Liver (tissue), 9 donors: ENCODE data around the gene SMYD3. TPM values are rescaled to one million over a fixed set of nuclear protein-coding genes. Genes with fewer than 3 reads are reported as not detected.
"Not testable (repeated sequence)": the region's sequence is repeated elsewhere in the genome, so short reads cannot be mapped to it uniquely, and the experiment has no call there.

Experiments used
- DNase-seq: peaks from one replicate; pipeline ENCODE4 v3.0.0-alpha.2; 2017; ENCODE audit warnings: low spot score
- H3K27ac ChIP-seq, 2 donors: one replicate each; pipeline ENCODE4 v1.7.0; 2013; ENCODE audit warnings: inconsistent platforms in 2 of 2, low read length in 2 of 2, control low read depth in 1 of 2, low read depth in 1 of 2, mild to moderate bottlenecking in 1 of 2
- H3K27me3 ChIP-seq, 4 donors: one replicate each; pipeline versions ENCODE4 v1.6.1 to v1.7.0; 2013; ENCODE audit warnings: low read length in 3 of 4, inconsistent platforms in 1 of 4, mild to moderate bottlenecking in 1 of 4, moderate library complexity in 1 of 4; ENCODE audit not compliant: control insufficient read depth in 4 of 4, insufficient read depth in 4 of 4
- H3K36me3 ChIP-seq, 4 donors: one replicate each; pipeline versions ENCODE4 v1.6.1 to v1.7.0; 2013; ENCODE audit warnings: low read length in 3 of 4, mild to moderate bottlenecking in 3 of 4, low read depth in 1 of 4, moderate library complexity in 1 of 4; ENCODE audit not compliant: control insufficient read depth in 4 of 4, insufficient read depth in 3 of 4
- H3K4me1 ChIP-seq, 4 donors: one replicate each; pipeline versions ENCODE4 v1.6.1 to v1.7.0; 2013; ENCODE audit warnings: low read length in 3 of 4, mild to moderate bottlenecking in 3 of 4, moderate library complexity in 1 of 4; ENCODE audit not compliant: control insufficient read depth in 4 of 4, insufficient read depth in 4 of 4
- H3K4me3 ChIP-seq, 3 donors: one replicate each; pipeline versions ENCODE4 v1.6.1 to v1.7.0; 2013; ENCODE audit warnings: low read length in 3 of 3, control low read depth in 1 of 3, low read depth in 1 of 3, mild to moderate bottlenecking in 1 of 3
- H3K9ac ChIP-seq, 2 donors: one replicate each; pipeline ENCODE4 v1.7.0; 2013; ENCODE audit warnings: low read length in 2 of 2, mild to moderate bottlenecking in 2 of 2, moderate library complexity in 2 of 2, control low read depth in 1 of 2, low read depth in 1 of 2
- H3K9me3 ChIP-seq, 4 donors: one replicate each; pipeline versions ENCODE4 v1.6.1 to v1.7.0; 2013; ENCODE audit warnings: low read length in 3 of 4; ENCODE audit not compliant: control insufficient read depth in 4 of 4
- CTCF ChIP-seq: fragments of 150-350 bp; IDR thresholded peaks from 2 replicates; pipeline ENCODE4 v1.5.1; 2017; ENCODE audit warnings: improper control_type of control experiment, low read depth, low read length; ENCODE audit not compliant: missing input control
- FOXA1 ChIP-seq: IDR thresholded peaks from 2 replicates; pipeline ENCODE4 v1.6.1; 2016; ENCODE audit warnings: antibody characterized with exemption
- FOXA2 ChIP-seq: IDR thresholded peaks from 2 replicates; pipeline ENCODE4 v1.6.1; 2016; ENCODE audit warnings: antibody characterized with exemption
- GABPA ChIP-seq, 2 donors: IDR thresholded peaks in 1 of 2; conservative IDR thresholded peaks in 1 of 2; 2 replicates each; pipeline ENCODE4 v1.6.1; 2016; ENCODE audit warnings: antibody characterized with exemption in 2 of 2, mild to moderate bottlenecking in 1 of 2, moderate library complexity in 1 of 2
- HNF4G ChIP-seq: IDR thresholded peaks from 2 replicates; pipeline ENCODE4 v1.6.1; 2016; ENCODE audit warnings: antibody characterized with exemption
- JUND ChIP-seq, 2 donors: IDR thresholded peaks; 2 replicates each; pipeline ENCODE4 v1.6.1; 2016; ENCODE audit warnings: antibody characterized with exemption in 2 of 2
- RAD21 ChIP-seq, 2 donors: IDR thresholded peaks; 2 replicates each; pipeline ENCODE4 v1.6.1; 2016; ENCODE audit warnings: antibody characterized with exemption in 2 of 2, mild to moderate bottlenecking in 2 of 2
- REST ChIP-seq: IDR thresholded peaks from 2 replicates; pipeline ENCODE4 v1.6.1; 2016; ENCODE audit warnings: antibody characterized with exemption, mild to moderate bottlenecking
- RXRA ChIP-seq, 2 donors: IDR thresholded peaks; 2 replicates each; pipeline ENCODE4 v1.6.1; 2017 to 2018; ENCODE audit warnings: antibody characterized with exemption in 2 of 2, mild to moderate bottlenecking in 1 of 2
- SP1 ChIP-seq: IDR thresholded peaks from 2 replicates; pipeline ENCODE4 v1.6.1; 2018; ENCODE audit warnings: antibody characterized with exemption, mild to moderate bottlenecking
- WGBS: extraction: QIAGEN DNeasy Blood & Tissue Kit; methylation state at CpG from one replicate; pipeline ENCODE4 v1.1.7; 2013; 5-methylcytosine and 5-hydroxymethylcytosine counted together
- polyA plus RNA-seq, 2 donors: library from polyadenylated mRNA; stranded (reverse) in 1 of 2; unstranded in 1 of 2; fragments of 200-250 nt in 1 of 2; fragments of >200 nt in 1 of 2; fragmentation: Nextera tagmentation in 1 of 2; extraction: Ambion mirVana in 1 of 2; gene quantifications; one replicate each; pipeline versions ENCODE4 v1.2.1 to v1.2.3, GENCODE V29; 2013 to 2015
- total RNA-seq, 2 donors: library from RNA; depleted of rRNA; stranded (reverse); fragments of >200 nt; gene quantifications; one replicate each; pipeline ENCODE4 v1.2.3, GENCODE V29; 2014
- TF ChIP-seq, protein P1 (sequence below): IDR thresholded peaks from 2 replicates; pipeline ENCODE4 v1.6.1; 2016; ENCODE audit warnings: antibody characterized with exemption
- TF ChIP-seq, protein P2 (sequence below): IDR thresholded peaks from 2 replicates; pipeline ENCODE4 v1.6.1; 2016; ENCODE audit warnings: antibody characterized with exemption
- donor health status: healthy.
- donor health status: healthy.
- donor health status: healthy.
- donor health status: healthy.
- donor health status: healthy.

Gene SMYD3
- total and polyA plus RNA-seq, 4 donors, result 3.1 to 9.1 (median 8.0) TPM

- TF ChIP-seq REST (no peak), FOXA1 (no peak), FOXA2 (no peak), RAD21 (IDR thresholded peaks at IDR 0.05) (no peak)
Measured at GRCh38 chr1:245715970-245716369, 791.1 kb downstream of the SMYD3 start (continued).

DNA sequence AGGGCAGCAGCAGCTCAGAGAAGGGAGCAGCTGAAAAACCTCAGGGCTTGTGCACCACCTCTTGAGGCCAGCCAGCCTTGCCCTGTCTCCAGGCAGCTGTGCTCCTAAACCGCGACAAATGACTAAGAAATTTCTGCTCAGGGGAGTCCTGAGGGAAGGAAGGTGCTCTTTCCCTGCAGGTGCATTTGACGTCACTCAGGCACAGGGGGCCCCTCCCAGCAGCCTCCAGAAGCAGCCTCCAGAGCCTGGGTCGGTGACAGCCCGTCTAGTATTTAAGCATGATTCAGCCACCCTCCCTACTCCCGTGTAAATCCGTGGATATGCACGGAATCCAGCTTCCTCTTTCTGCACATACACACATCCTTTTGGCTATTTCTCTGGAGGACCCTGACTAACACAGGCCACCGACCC, 791.8 kb downstream of the SMYD3 start:
- no peaks in the 10 kb centered on the region for H3K36me3 ChIP-seq
- no peak overlapping the region for H3K9ac ChIP-seq
- no peaks in the 10 kb centered on the region for H3K4me1 ChIP-seq
- 65% methylated on average over 9 of the region's 9 CpGs for WGBS
- no peaks in the 10 kb centered on the region for H3K9me3 ChIP-seq
- no peak for DNase-seq
- no peak overlapping the region for H3K4me3 ChIP-seq
- H3K27ac ChIP-seq, result no peak overlapping the region
- no peaks in the 10 kb centered on the region for H3K27me3 ChIP-seq
- no peak for TF ChIP-seq REST
- no peak for TF ChIP-seq JUND (IDR thresholded peaks at IDR 0.05)
- no peak for TF ChIP-seq HNF4G
- TF ChIP-seq FOXA1, result no peak
- TF ChIP-seq, protein P1, sequence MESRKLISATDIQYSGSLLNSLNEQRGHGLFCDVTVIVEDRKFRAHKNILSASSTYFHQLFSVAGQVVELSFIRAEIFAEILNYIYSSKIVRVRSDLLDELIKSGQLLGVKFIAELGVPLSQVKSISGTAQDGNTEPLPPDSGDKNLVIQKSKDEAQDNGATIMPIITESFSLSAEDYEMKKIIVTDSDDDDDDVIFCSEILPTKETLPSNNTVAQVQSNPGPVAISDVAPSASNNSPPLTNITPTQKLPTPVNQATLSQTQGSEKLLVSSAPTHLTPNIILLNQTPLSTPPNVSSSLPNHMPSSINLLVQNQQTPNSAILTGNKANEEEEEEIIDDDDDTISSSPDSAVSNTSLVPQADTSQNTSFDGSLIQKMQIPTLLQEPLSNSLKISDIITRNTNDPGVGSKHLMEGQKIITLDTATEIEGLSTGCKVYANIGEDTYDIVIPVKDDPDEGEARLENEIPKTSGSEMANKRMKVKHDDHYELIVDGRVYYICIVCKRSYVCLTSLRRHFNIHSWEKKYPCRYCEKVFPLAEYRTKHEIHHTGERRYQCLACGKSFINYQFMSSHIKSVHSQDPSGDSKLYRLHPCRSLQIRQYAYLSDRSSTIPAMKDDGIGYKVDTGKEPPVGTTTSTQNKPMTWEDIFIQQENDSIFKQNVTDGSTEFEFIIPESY, result no peak
- TF ChIP-seq, protein P2, sequence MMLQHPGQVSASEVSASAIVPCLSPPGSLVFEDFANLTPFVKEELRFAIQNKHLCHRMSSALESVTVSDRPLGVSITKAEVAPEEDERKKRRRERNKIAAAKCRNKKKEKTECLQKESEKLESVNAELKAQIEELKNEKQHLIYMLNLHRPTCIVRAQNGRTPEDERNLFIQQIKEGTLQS, result no peak
- TF ChIP-seq FOXA2, result no peak
- no peak for TF ChIP-seq GABPA (IDR thresholded peaks at IDR 0.05 in 1 of 2, conservative IDR thresholded peaks at IDR 0.05 in 1 of 2)
- no peak for TF ChIP-seq SP1
- no peak for TF ChIP-seq RXRA (IDR thresholded peaks at IDR 0.05)
- no peak for TF ChIP-seq CTCF

GRCh38 chr1:245714027-245714426, 793.1 kb downstream of the SMYD3 start:
- not testable (repeated sequence) for H3K27ac ChIP-seq, H3K4me3 ChIP-seq, H3K4me1 ChIP-seq, H3K9ac ChIP-seq, H3K9me3 ChIP-seq, H3K27me3 ChIP-seq, DNase-seq, H3K36me3 ChIP-seq
- WGBS, result 86% methylated on average over 3 of the region's 3 CpGs
